GM21825 (cell line): ENCODE data around the gene AGBL3.

Source experiments
- ATAC-seq: cut with Tn5 transposase; IDR thresholded peaks from one replicate; pipeline ENCODE4 v1.9.1; 2021; ENCODE audit warnings: mild to moderate bottlenecking, moderate library complexity; ENCODE audit not compliant: unreplicated experiment

AGBL3 gene

GRCh38 chr7:134986363-134987251 lies at the start of gene AGBL3:
TSS of gene AGBL3 (plus strand) at chr7:134986508. CDS start at chr7:134987934, 1,426 bp downstream.
- ATAC-seq: peak; percentile 88

- ATAC-seq: no peak
Observed at GRCh38 chr7:134936893-134937510, 49.3 kb upstream of the AGBL3 start.

- ATAC-seq: no peak
Observed at GRCh38 chr7:134938141-134938540, 48.2 kb upstream of the AGBL3 start.

GRCh38 chr7:134939136-134939535 lies 47.2 kb upstream of the AGBL3 start:
- no peak for ATAC-seq

GRCh38 chr7:134940729-134941128 lies 45.6 kb upstream of the AGBL3 start:
- no peak for ATAC-seq

- no peak for ATAC-seq
Observed at GRCh38 chr7:134941185-134941900, 45.0 kb upstream of the AGBL3 start.

- no peak for ATAC-seq
Observed at GRCh38 chr7:134941952-134942351, 44.4 kb upstream of the AGBL3 start.

GRCh38 chr7:134942690-134943466 lies 43.4 kb upstream of the AGBL3 start:
- ATAC-seq: no peak

- no peak for ATAC-seq
Observed at GRCh38 chr7:134943785-134944400, 42.4 kb upstream of the AGBL3 start.

- no peak for ATAC-seq
Observed at GRCh38 chr7:134945691-134946090, 40.6 kb upstream of the AGBL3 start.

- ATAC-seq: no peak
Observed at GRCh38 chr7:134946260-134946659, 40.0 kb upstream of the AGBL3 start.

GRCh38 chr7:134947329-134947728 lies 39.0 kb upstream of the AGBL3 start:
- no peak for ATAC-seq

GRCh38 chr7:134947831-134948230 lies 38.5 kb upstream of the AGBL3 start:
- no peak for ATAC-seq

- no peak for ATAC-seq
Observed at GRCh38 chr7:134948246-134948645, 38.1 kb upstream of the AGBL3 start.

- no peak for ATAC-seq
Observed at GRCh38 chr7:134948736-134949135, 37.6 kb upstream of the AGBL3 start.

- ATAC-seq: no peak
Observed at GRCh38 chr7:134949171-134949570, 37.1 kb upstream of the AGBL3 start.

- no peak for ATAC-seq
Observed at GRCh38 chr7:134954197-134955082, 31.9 kb upstream of the AGBL3 start.

- no peak for ATAC-seq
Observed at GRCh38 chr7:134957005-134957404, 29.3 kb upstream of the AGBL3 start.

- ATAC-seq: no peak
Observed at GRCh38 chr7:134959810-134960209, 26.5 kb upstream of the AGBL3 start.
